HepG2 (cell line): ENCODE results near the gene EPHA5. TPM values are rescaled to one million over a fixed set of nuclear protein-coding genes. Genes with fewer than 3 reads are reported as not detected.

ENCODE experiments used
- ATAC-seq: fragments of 200-7000 bp; cut with Tn5 transposase; 3 replicates; pipeline ENCODE4 v1.9.1; 2020; ENCODE audit warnings: mild to moderate bottlenecking, moderate library complexity
- BruUV-seq: library from RNA; stranded (reverse); fragments of 400-500 nt; replicated peaks from 2 replicates; lab custom pipeline; 2021; lab: Mats Ljungman, UMichigan
- CTCF ChIA-PET: fragments of 300-600 bp; formaldehyde crosslinking; extraction: SDS; loops from one replicate; lab custom pipeline; 2021; ENCODE audit warnings: low total read pairs, inconsistent platforms, low intra/inter-chr PET ratio; lab: Yijun Ruan, JAX
- POLR2A ChIA-PET: fragments of 350-600 bp; sonication (Branson Sonifier 250); formaldehyde crosslinking; loops from one replicate; lab custom pipeline; 2020; ENCODE audit warnings: antibody characterized with exemption, inconsistent platforms; lab: Yijun Ruan, JAX
- DNase-seq: peaks from one replicate; pipeline ENCODE4 v3.0.0-alpha.2; 2015; ENCODE audit warnings: low spot score
- FAIRE-seq: peaks from 3 replicates; lab custom pipeline; 2011; peaks lifted over from hg19 to GRCh38; lab: Jason Lieb, UNC
- H2AFZ ChIP-seq: one replicate; pipeline ENCODE4 v1.6.1; 2011; ENCODE audit warnings: low read length, inconsistent platforms
- H3K27ac ChIP-seq: fragments of 300-600 bp; 3 replicates; pipeline ENCODE4 v1.8.0; 2011; ENCODE audit warnings: mixed run types, mild to moderate bottlenecking, mixed read lengths, low read length, inconsistent platforms; ENCODE audit not compliant: insufficient read depth; ENCODE audit errors: extremely low read length
- H3K27me3 ChIP-seq, 2 experiments: fragments of 200-600 bp in 1 of 2; 2 replicates in 1 of 2; 3 replicates in 1 of 2; pipeline versions ENCODE4 v1.6.0 to v1.8.0; 2011; ENCODE audit warnings: low read length in 2 of 2, mild to moderate bottlenecking in 2 of 2, moderate library complexity in 2 of 2, inconsistent platforms in 1 of 2; ENCODE audit not compliant: insufficient read depth in 2 of 2, control insufficient read depth in 1 of 2
- H3K36me3 ChIP-seq, 2 experiments: fragments of 200-600 bp in 1 of 2; replicated peaks in 1 of 2; 2 replicates in 1 of 2; 3 replicates in 1 of 2; pipeline versions ENCODE4 v1.5.1 to v1.8.0; 2011; ENCODE audit warnings: low read length in 2 of 2, inconsistent platforms in 1 of 2; ENCODE audit not compliant: insufficient read depth in 2 of 2, control insufficient read depth in 1 of 2
- H3K4me1 ChIP-seq: 2 replicates; pipeline ENCODE4 v1.5.1; 2012; ENCODE audit warnings: low read length, inconsistent platforms; ENCODE audit not compliant: insufficient read depth
- H3K4me2 ChIP-seq: 2 replicates; pipeline ENCODE4 v1.6.0; 2011; ENCODE audit warnings: low read depth, low read length, inconsistent platforms
- H3K4me3 ChIP-seq, 3 experiments: fragments of 200-600 bp in 1 of 3; sonication (generic), shearing (Covaris generic) in 1 of 3; replicated peaks in 1 of 3; 2 replicates each; pipeline ENCODE4 v1.5.1; 2011 to 2016; ENCODE audit warnings: low read length in 3 of 3, inconsistent platforms in 2 of 3, low read depth in 2 of 3, mild to moderate bottlenecking in 2 of 3, control low read depth in 1 of 3, mixed read lengths in 1 of 3; ENCODE audit not compliant: insufficient read depth in 1 of 3
- H3K79me2 ChIP-seq: one replicate; pipeline ENCODE4 v1.6.1; 2011; ENCODE audit warnings: low read length, inconsistent platforms; ENCODE audit not compliant: insufficient read depth
- H3K9ac ChIP-seq: 2 replicates; pipeline ENCODE4 v1.6.0; 2011; ENCODE audit warnings: mild to moderate bottlenecking, low read depth, low read length, inconsistent platforms; ENCODE audit not compliant: insufficient read depth
- H3K9me3 ChIP-seq: 2 replicates; pipeline ENCODE4 v1.5.1; 2012; ENCODE audit warnings: mild to moderate bottlenecking, low read length
- H4K20me1 ChIP-seq: 2 replicates; pipeline ENCODE4 v1.6.0; 2011; ENCODE audit warnings: inconsistent platforms, mild to moderate bottlenecking, low read length, moderate library complexity; ENCODE audit not compliant: insufficient read depth
- CEBPG ChIP-seq: IDR thresholded peaks from 2 replicates; pipeline ENCODE4 v1.6.1; 2016
- HIVEP1 ChIP-seq: sonication (generic); formaldehyde crosslinking; IDR thresholded peaks from 2 replicates; pipeline ENCODE4 v1.4.0; 2020; ENCODE audit warnings: mild to moderate bottlenecking, missing genetic modification reagents
- HOXA5 ChIP-seq: sonication (generic); formaldehyde crosslinking; IDR thresholded peaks from 2 replicates; pipeline ENCODE4 v1.4.0; 2020; ENCODE audit warnings: missing genetic modification reagents
- ZNF335 ChIP-seq: sonication (generic); formaldehyde crosslinking; IDR thresholded peaks from 2 replicates; pipeline ENCODE4 v1.4.0; 2020; ENCODE audit warnings: missing genetic modification reagents
- ZSCAN12 ChIP-seq: sonication (generic); formaldehyde crosslinking; IDR thresholded peaks from 2 replicates; pipeline ENCODE4 v1.9.0; 2021; ENCODE audit warnings: mild to moderate bottlenecking, missing genetic modification reagents
- WGBS: methylation state at CpG from one replicate; pipeline ENCODE4 v1.1.6; 2017; ENCODE audit warnings: low lambda C conversion rate; 5-methylcytosine and 5-hydroxymethylcytosine counted together
- in situ Hi-C: cut with HindIII; loops from 2 replicates; pipeline ENCODE4 v1.10.0; 2017; ENCODE audit warnings: low pct_unique_long_range_greater_than_20kb; ENCODE audit not compliant: extremely low pct_ligation_motif_present
- intact Hi-C: fragments of 100-400 bp; cut with micrococcal nuclease; formaldehyde crosslinking; loops from one replicate; pipeline ENCODE4 v1.10.0; 2022; ENCODE audit not compliant: unreplicated experiment
- polyA plus RNA-seq, 8 experiments: library from polyadenylated mRNA; depleted of rRNA in 3 of 8; stranded (reverse) in 7 of 8; unstranded in 1 of 8; fragments of >200 nt; fragmentation: Illumina TruSeq in 4 of 8; extraction: Trizol in 4 of 8; gene quantifications; 2 replicates each; pipeline versions ENCODE4 v1.2.1 to v1.2.3, GENCODE V29; 2011 to 2016; ENCODE audit warnings: low read depth in 4 of 8, missing spikeins in 1 of 8, mixed read lengths in 1 of 8; ENCODE audit not compliant: insufficient read depth in 1 of 8
- total RNA-seq, 5 experiments: library from RNA; depleted of rRNA; stranded (reverse); fragments of >200 nt; fragmentation: Illumina TruSeq; extraction: Trizol; gene quantifications; 2 replicates each; pipeline ENCODE4 v1.2.3, GENCODE V29; 2016; ENCODE audit warnings: low read depth in 1 of 5
- TF ChIP-seq, protein P1 (sequence below): sonication (generic); formaldehyde crosslinking; IDR thresholded peaks from 2 replicates; pipeline ENCODE4 v1.8.1; 2022; ENCODE audit warnings: low read depth, mild to moderate bottlenecking, missing genetic modification reagents
- TF ChIP-seq, protein P2 (sequence below): sonication (generic); formaldehyde crosslinking; IDR thresholded peaks from 2 replicates; pipeline ENCODE4 v1.4.0; 2020; ENCODE audit warnings: missing genetic modification reagents

Gene EPHA5
- total and polyA plus RNA-seq, 2 of the 13 experiments (the other 11 are each of a cell fraction or from before 2014, with no cell fraction given), result not detected

DNA sequence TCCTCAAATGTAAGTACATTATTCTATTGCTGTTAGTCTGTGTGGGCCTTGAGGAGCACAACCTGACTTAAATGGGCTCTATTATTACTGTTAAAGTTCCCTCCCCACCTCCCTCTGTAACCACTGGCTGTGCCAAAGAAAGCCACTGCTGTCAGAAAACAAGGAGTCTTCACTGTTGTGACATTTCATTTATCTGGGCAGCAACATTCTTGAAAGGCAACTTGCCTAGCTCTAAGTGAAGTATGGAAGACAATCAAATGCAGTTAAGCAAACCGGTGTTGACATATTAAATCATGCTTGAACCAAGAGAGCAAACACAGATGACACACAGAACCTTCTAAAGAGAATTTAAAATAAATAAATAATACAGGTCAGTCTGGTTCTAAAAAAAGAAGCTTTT lies 81.0 kb downstream of the EPHA5 start (continued):
- TF ChIP-seq ZSCAN12, result no peak

DNA sequence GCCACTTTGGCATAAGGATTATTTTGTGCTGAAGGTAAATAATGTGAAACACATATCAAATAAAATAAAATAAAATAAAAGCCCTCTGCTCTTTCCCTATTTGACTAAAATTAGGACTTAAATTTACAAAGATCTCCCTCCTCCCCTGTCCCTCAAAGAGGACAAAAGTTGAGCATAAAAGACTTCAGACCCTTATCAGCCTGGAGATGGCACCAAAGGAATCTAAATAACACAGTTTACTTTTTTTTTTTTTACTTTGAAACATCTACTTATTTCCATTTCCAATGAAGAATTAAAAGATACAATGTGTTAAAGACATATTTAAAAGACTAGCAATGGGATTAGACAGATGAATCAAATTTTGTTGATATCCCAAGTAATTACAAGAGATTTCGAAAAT lies 89.7 kb downstream of the EPHA5 start:
- CTCF ChIA-PET, result no interaction called here
- POLR2A ChIA-PET, result no interaction called here
- TF ChIP-seq, protein P1, sequence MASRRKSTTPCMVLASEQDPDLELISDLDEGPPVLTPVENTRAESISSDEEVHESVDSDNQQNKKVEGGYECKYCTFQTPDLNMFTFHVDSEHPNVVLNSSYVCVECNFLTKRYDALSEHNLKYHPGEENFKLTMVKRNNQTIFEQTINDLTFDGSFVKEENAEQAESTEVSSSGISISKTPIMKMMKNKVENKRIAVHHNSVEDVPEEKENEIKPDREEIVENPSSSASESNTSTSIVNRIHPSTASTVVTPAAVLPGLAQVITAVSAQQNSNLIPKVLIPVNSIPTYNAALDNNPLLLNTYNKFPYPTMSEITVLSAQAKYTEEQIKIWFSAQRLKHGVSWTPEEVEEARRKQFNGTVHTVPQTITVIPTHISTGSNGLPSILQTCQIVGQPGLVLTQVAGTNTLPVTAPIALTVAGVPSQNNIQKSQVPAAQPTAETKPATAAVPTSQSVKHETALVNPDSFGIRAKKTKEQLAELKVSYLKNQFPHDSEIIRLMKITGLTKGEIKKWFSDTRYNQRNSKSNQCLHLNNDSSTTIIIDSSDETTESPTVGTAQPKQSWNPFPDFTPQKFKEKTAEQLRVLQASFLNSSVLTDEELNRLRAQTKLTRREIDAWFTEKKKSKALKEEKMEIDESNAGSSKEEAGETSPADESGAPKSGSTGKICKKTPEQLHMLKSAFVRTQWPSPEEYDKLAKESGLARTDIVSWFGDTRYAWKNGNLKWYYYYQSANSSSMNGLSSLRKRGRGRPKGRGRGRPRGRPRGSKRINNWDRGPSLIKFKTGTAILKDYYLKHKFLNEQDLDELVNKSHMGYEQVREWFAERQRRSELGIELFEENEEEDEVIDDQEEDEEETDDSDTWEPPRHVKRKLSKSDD (CRISPR knock-in tag), result no peak
- TF ChIP-seq CEBPG (CRISPR knock-in tag) (no peak), ZNF335 (CRISPR knock-in tag) (no peak), HOXA5 (CRISPR knock-in tag) (no peak), HIVEP1 (CRISPR knock-in tag) (no peak)
- TF ChIP-seq, protein P2, sequence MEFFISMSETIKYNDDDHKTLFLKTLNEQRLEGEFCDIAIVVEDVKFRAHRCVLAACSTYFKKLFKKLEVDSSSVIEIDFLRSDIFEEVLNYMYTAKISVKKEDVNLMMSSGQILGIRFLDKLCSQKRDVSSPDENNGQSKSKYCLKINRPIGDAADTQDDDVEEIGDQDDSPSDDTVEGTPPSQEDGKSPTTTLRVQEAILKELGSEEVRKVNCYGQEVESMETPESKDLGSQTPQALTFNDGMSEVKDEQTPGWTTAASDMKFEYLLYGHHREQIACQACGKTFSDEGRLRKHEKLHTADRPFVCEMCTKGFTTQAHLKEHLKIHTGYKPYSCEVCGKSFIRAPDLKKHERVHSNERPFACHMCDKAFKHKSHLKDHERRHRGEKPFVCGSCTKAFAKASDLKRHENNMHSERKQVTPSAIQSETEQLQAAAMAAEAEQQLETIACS, result no peak
- Histone ChIP-seq H3K36me3 (no peaks in the 10 kb centered on the region), H3K9me3 (no peaks in the 10 kb centered on the region), H3K79me2 (no peaks in the 10 kb centered on the region), H3K4me3 (no peak overlapping the region), H3K9ac (no peak overlapping the region), H3K4me2 (no peak overlapping the region), H3K27ac (no peak overlapping the region), H4K20me1 (no peaks in the 10 kb centered on the region), H3K27me3 (no peaks in the 10 kb centered on the region), H2AFZ (no peak overlapping the region), H3K4me1 (no peaks in the 10 kb centered on the region)
- intact Hi-C loops, result no loop called here
- no TSS peak for BruUV-seq
- ATAC-seq, result no peak
- no peak for DNase-seq
- FAIRE-seq, result no peak
- 2% methylated on average over 1 of the region's 1 CpG for WGBS
- in situ Hi-C loops, result no loop called here
